Measurements from ENCODE around the gene NHLH1. TPM values are rescaled to one million over a fixed set of nuclear protein-coding genes. Genes with fewer than 3 reads are reported as not detected.

NHLH1 gene
- total RNA-seq, 4 donors from 2014 or later: 0.80 TPM; not detected in 3

DNA sequence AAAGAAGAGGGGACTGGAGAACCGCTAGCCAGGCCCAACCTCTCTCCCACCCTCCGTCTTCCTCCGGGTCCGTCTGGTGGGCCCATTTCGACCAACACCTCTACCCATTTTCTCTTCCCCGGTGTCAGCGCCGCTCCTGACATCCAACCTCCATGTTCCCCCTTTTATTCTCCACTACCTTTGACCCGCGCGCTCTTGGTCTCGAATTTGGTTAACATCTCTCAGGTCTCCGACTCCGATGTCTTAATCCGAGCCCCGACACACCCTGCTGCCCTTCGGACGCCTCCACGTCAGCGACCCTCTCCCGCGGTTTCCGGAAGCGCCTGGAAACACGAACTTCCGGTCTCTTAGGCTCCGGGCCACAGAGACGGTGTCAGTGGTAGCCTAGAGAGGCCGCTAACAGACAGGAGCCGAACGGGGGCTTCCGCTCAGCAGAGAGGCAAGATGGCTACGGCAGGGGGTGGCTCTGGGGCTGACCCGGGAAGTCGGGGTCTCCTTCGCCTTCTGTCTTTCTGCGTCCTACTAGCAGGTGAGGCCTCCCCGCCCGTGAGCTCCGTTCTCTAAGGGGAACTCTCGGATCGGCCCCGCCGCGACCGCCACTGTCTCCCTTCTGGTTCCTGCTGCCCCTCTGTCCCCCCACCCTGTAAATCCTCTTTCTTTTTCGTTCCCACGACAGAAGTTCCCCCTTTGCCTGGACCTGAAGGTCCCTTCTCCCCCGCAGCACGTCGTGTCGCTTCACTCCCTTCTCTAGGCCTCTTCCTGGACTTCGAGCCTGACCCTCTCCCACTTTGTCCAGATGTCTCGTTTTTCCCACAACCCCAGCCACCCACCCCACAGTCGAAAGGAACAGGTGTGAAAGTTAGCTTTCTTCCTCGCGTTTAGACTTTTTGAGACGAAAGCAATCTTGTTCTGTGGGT is 23.7 kb upstream of the NHLH1 start, which contains the start of the genes COPA and NCSTN:
TSS of gene COPA (minus strand) at position 298 of the 917 bp plus-strand sequence. CDS start at position 218, 80 bp downstream.
TSS of gene NCSTN (plus strand) at position 431 of the 917 bp plus-strand sequence. CDS start at position 445, 14 bp downstream.
- Histone ChIP-seq H3K4me3 (peak within 1 kb of the TSS; percentile 74 to 89 (median 82)), H3K4me1 (peaks cover 0 to 26% (median 2%) of the 10 kb centered on the region in 4 donors), H3K9me3 (no peaks in the 10 kb centered on the region), H3K27ac (peak within 1 kb of the TSS; percentile 87 to 96 (median 92)), H3K27me3 (no peaks in the 10 kb centered on the region), H3K36me3 (peaks cover 0 to 42% (median 0%) of the 10 kb centered on the region in 3 donors)
- peak; percentile 92 to 97 for TF ChIP-seq POLR2A (IDR thresholded peaks at IDR 0.05)
- TF ChIP-seq, protein P1, sequence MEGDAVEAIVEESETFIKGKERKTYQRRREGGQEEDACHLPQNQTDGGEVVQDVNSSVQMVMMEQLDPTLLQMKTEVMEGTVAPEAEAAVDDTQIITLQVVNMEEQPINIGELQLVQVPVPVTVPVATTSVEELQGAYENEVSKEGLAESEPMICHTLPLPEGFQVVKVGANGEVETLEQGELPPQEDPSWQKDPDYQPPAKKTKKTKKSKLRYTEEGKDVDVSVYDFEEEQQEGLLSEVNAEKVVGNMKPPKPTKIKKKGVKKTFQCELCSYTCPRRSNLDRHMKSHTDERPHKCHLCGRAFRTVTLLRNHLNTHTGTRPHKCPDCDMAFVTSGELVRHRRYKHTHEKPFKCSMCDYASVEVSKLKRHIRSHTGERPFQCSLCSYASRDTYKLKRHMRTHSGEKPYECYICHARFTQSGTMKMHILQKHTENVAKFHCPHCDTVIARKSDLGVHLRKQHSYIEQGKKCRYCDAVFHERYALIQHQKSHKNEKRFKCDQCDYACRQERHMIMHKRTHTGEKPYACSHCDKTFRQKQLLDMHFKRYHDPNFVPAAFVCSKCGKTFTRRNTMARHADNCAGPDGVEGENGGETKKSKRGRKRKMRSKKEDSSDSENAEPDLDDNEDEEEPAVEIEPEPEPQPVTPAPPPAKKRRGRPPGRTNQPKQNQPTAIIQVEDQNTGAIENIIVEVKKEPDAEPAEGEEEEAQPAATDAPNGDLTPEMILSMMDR (IDR thresholded peaks at IDR 0.05): no peak
- DNase-seq: peak; percentile 90 to 97 (median 93)

DNA sequence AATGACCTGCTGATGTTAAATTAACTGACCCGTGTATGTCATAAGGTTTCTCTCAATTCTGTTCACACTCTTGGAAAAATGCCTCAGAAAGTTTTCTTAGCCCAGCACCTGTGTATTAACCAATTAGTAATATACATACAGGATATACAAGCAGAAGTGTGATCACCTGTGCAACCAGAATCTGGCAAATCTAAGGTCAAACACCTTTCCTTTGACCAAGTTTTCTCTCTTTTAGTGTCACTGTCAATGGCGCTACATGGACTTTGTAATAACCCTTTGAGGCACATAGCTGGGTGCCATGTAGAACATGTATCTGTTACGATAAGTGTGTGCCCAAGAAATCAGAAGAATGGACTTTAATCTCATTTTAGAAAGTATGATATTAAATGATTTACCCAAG is 22.6 kb upstream of the NHLH1 start:
- Histone ChIP-seq H3K9me3 (no peaks in the 10 kb centered on the region), H3K36me3 (peaks cover 0 to 41% (median 0%) of the 10 kb centered on the region in 3 donors), H3K27ac (peak overlapping the region in 3 of 4 donors; percentile 89 to 96 (median 95)), H3K4me1 (peaks cover 0 to 26% (median 2%) of the 10 kb centered on the region in 4 donors), H3K27me3 (no peaks in the 10 kb centered on the region), H3K4me3 (peak overlapping the region in 3 of 4 donors; percentile 74 to 89 (median 83))
- no peak for DNase-seq
- peak in 1 of 2 donors; percentile 15 for TF ChIP-seq POLR2A (IDR thresholded peaks at IDR 0.05)
- TF ChIP-seq, protein P1 (IDR thresholded peaks at IDR 0.05): no peak

DNA sequence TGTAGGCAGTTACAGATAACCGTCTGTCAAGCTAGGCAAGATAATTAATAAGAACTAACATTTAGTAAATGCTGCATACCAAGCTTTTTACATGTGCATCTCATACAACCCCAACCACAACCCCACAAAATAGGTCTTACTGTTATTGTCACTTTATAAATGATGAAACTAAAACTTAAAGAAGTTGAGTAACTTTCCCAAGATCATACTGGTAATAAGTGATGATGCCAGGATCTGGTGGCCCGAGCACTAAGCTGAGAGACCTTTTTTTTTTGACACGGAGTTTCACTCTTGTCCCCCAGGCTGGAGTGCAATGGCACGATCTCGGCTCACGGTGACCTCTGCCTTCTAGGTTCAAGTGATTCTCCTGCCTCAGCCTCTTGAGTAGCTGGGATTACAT is 21.9 kb upstream of the NHLH1 start:
- DNase-seq: no peak
- Histone ChIP-seq H3K36me3 (peaks cover 0 to 41% (median 0%) of the 10 kb centered on the region in 3 donors), H3K27ac (peak overlapping the region in 1 of 4 donors; percentile 95), H3K9me3 (no peaks in the 10 kb centered on the region), H3K4me1 (peaks cover 0 to 26% (median 2%) of the 10 kb centered on the region in 4 donors), H3K27me3 (no peaks in the 10 kb centered on the region), H3K4me3 (no peak overlapping the region)
- TF ChIP-seq, protein P1 (IDR thresholded peaks at IDR 0.05): no peak
- no peak for TF ChIP-seq POLR2A (IDR thresholded peaks at IDR 0.05)

DNA sequence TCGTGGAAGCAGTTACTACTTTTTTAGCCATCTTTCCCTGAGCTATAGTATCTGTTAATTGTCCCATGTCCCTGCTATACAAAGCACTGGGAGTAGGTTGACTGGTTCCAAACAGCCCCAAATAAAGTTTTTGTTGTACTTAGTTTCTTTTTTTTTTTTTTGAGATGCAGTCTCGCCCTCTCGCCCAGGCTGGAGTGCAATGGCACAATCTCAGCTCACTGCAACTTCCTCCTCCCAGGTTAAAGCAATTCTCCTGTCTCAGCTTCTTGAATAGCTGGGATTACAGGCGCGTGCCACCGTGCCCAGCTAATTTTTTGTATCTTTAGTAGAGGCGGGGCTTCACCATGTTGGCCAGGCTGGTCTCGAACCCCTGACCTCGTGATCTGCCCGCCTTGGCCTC is 20.4 kb upstream of the NHLH1 start:
- peaks cover 0 to 51% (median 0%) of the 10 kb centered on the region in 3 donors for H3K36me3 ChIP-seq
- H3K4me1 ChIP-seq: peaks cover 0 to 17% (median 2%) of the 10 kb centered on the region in 4 donors
- peak overlapping the region in 1 of 4 donors; percentile 52 for H3K27ac ChIP-seq
- no peak for TF ChIP-seq POLR2A (IDR thresholded peaks at IDR 0.05)
- TF ChIP-seq, protein P1 (IDR thresholded peaks at IDR 0.05): no peak
- DNase-seq: no peak
- no peaks in the 10 kb centered on the region for H3K9me3 ChIP-seq
- no peaks in the 10 kb centered on the region for H3K27me3 ChIP-seq
- H3K4me3 ChIP-seq: no peak overlapping the region

DNA sequence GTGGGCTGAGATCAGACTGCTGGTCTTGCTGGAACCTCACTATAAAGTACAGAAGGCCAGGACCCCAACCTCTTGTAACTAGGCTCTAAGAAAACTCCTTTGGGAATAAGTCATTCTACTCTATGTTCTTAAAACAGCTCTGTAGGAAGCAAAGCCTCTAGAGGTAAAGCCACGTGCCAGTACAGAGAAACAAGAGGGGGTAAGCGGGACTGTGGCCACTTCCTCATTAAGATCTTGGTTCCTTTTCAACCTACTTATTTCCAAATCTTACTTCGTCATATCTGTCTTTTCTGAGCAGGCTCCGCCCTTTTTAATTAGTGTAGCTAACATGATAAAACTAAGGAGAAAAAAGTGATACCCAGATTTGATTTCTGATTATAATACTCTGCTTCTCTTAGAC is 19.9 kb upstream of the NHLH1 start:
- TF ChIP-seq POLR2A (IDR thresholded peaks at IDR 0.05): no peak
- TF ChIP-seq, protein P1 (IDR thresholded peaks at IDR 0.05): no peak
- Histone ChIP-seq H3K4me1 (peaks cover 0 to 12% (median 2%) of the 10 kb centered on the region in 4 donors), H3K36me3 (peaks cover 0 to 56% (median 0%) of the 10 kb centered on the region in 3 donors), H3K4me3 (no peak overlapping the region), H3K9me3 (no peaks in the 10 kb centered on the region), H3K27ac (peak overlapping the region in 1 of 4 donors; percentile 52), H3K27me3 (no peaks in the 10 kb centered on the region)
- peak in 2 of 3 donors; percentile 63 for DNase-seq

Data from Peyer's patch (tissue), 4 donors.